Ovary (tissue), 10 donors: Measurements from ENCODE around the gene ITGAL. TPM values are rescaled to one million over a fixed set of nuclear protein-coding genes. Genes with fewer than 3 reads are reported as not detected.

Source experiments
- DNase-seq, 5 donors: peaks; one replicate each; pipeline ENCODE4 v3.0.0-alpha.2; 2019 to 2020
- H3K27ac ChIP-seq, 2 donors: fragments of 200-600 bp; one replicate each; pipeline versions ENCODE4 v1.5.1 to v1.8.0; 2019 to 2022
- H3K27me3 ChIP-seq: fragments of 200-600 bp; one replicate; pipeline ENCODE4 v1.8.0; 2022
- H3K36me3 ChIP-seq: fragments of 200-600 bp; sonication (generic); one replicate; pipeline ENCODE4 v1.5.1; 2019
- H3K4me1 ChIP-seq: one replicate; pipeline ENCODE4 v1.8.1; 2013; ENCODE audit warnings: mild to moderate bottlenecking, moderate library complexity; ENCODE audit not compliant: insufficient read depth
- H3K4me3 ChIP-seq: fragments of 200-600 bp; sonication (generic); one replicate; pipeline ENCODE4 v1.5.1; 2017
- H3K9me3 ChIP-seq, 2 donors: fragments of 200-600 bp in 1 of 2; sonication (generic) in 1 of 2; one replicate each; pipeline versions ENCODE4 v1.5.1 to v1.8.1; 2013 to 2019; ENCODE audit warnings: mild to moderate bottlenecking in 1 of 2, moderate library complexity in 1 of 2
- EP300 ChIP-seq: sonication (generic); formaldehyde crosslinking; IDR thresholded peaks from one replicate; pipeline ENCODE4 v1.6.1; 2017; ENCODE audit warnings: antibody characterized with exemption
- POLR2A ChIP-seq: fragments of 450-650 bp; IDR thresholded peaks from one replicate; pipeline ENCODE4 v1.6.1; 2017; ENCODE audit warnings: antibody characterized with exemption, mild to moderate bottlenecking, moderate library complexity
- WGBS, 3 donors: extraction: QIAGEN DNeasy Blood & Tissue Kit in 1 of 3; methylation state at CpG; one replicate each; pipeline versions ENCODE4 v1.1.5 to v1.1.7; 2013 to 2017; 5-methylcytosine and 5-hydroxymethylcytosine counted together
- intact Hi-C, 4 donors: fragments of 100-400 bp; cut with DNase I; formaldehyde crosslinking; loops; one replicate each; pipeline versions ENCODE4 v1.11.0 to v1.15.1; 2022 to 2023
- long read RNA-seq, 3 donors: library from polyadenylated mRNA in 2 of 3; unstranded in 2 of 3; transcript quantifications; one replicate each; pipeline ENCODE4 v2.0.0 and lab custom pipeline, GENCODE V29; 2021 to 2026
- polyA plus RNA-seq, 2 donors: library from polyadenylated mRNA; stranded (reverse); fragments of 200-250 nt in 1 of 2; fragments of 350-450 nt in 1 of 2; fragmentation: Illumina TruSeq in 1 of 2; extraction: RNeasy Lipid Tissue Mini Kit (QIAGEN cat#74804) in 1 of 2; gene quantifications; one replicate each; pipeline ENCODE4 v1.2.3, GENCODE V29; 2013 to 2014
- total RNA-seq, 7 donors: library from RNA; depleted of rRNA in 2 of 7; stranded (reverse); fragments of >200 nt in 2 of 7; fragmentation: NEBNext Ultra II Directional in 3 of 7; extraction: Animal tissue kit (Norgen Biotek cat#: 25700) in 3 of 7; gene quantifications; one replicate each; pipeline versions ENCODE4 v1.1.0 to v1.2.4, GENCODE V29; 2016 to 2023
- TF ChIP-seq, protein P1 (sequence below), 3 donors: fragments of 450-650 bp in 2 of 3; fragments of 200-600 bp in 1 of 3; IDR thresholded peaks; one replicate each; pipeline versions ENCODE4 v1.5.1 to v1.8.0; 2016 to 2022; ENCODE audit warnings: antibody characterized with exemption in 3 of 3, mild to moderate bottlenecking in 1 of 3
- donor health status: DM: no; HTN: no; CAD: no; lungs with moderate emphysema.
- donor health status: DM: no; HTN: no; CAD: no.
- donor health status: Bipolar disorder and iron deficiency.
- donor health status: DM: yes; HTN: yes; CAD: no.
- donor health status: DM: no; HTN: no; CAD: no.
- donor health status: DM: yes; HTN: yes; CAD: no.

The ITGAL gene
- total RNA-seq (1 to 10 TPM in 6 of 7 donors, under 1 TPM in 1; 0.95 to 2.9 (median 2.0) TPM), polyA plus RNA-seq (10 to 100 TPM in 1 of 2 donors, under 1 TPM in 1; 0.90 to 13.1 TPM)
- long read RNA-seq, donor 1, partial matches to known transcripts = 0 of 1 reads
- long read RNA-seq, donor 1, other reads (novel, unspliced or antisense) = 1 of 1 reads
- long read RNA-seq, donor 2 = 0 reads
- long read RNA-seq, donor 3, partial matches to known transcripts = 3 of 5 reads
- long read RNA-seq, donor 3, other reads (novel, unspliced or antisense) = 2 of 5 reads

GRCh38 chr16:30472328-30472942 lies at the start of gene ITGAL:
Gene ITGAL, plus strand, starts transcription at chr16:30472742. Its CDS starts 96 bp downstream, at chr16:30472838.
- Histone ChIP-seq H3K36me3 (no peaks in the 10 kb centered on the region), H3K27ac (no peak within 1 kb of the TSS), H3K4me1 (no peaks in the 10 kb centered on the region), H3K9me3 (no peaks in the 10 kb centered on the region), H3K4me3 (no peak within 1 kb of the TSS), H3K27me3 (no peaks in the 10 kb centered on the region)
- peak in 1 of 5 donors; percentile 19 for DNase-seq
- TF ChIP-seq POLR2A (no peak), EP300 (no peak)
- TF ChIP-seq, protein P1, sequence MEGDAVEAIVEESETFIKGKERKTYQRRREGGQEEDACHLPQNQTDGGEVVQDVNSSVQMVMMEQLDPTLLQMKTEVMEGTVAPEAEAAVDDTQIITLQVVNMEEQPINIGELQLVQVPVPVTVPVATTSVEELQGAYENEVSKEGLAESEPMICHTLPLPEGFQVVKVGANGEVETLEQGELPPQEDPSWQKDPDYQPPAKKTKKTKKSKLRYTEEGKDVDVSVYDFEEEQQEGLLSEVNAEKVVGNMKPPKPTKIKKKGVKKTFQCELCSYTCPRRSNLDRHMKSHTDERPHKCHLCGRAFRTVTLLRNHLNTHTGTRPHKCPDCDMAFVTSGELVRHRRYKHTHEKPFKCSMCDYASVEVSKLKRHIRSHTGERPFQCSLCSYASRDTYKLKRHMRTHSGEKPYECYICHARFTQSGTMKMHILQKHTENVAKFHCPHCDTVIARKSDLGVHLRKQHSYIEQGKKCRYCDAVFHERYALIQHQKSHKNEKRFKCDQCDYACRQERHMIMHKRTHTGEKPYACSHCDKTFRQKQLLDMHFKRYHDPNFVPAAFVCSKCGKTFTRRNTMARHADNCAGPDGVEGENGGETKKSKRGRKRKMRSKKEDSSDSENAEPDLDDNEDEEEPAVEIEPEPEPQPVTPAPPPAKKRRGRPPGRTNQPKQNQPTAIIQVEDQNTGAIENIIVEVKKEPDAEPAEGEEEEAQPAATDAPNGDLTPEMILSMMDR (IDR thresholded peaks at IDR 0.05) = no peak
- intact Hi-C loops = no loop called here
- 62 to 67% (median 62%) methylated on average over 8 of the region's 8 CpGs for WGBS, 3 donors

- TF ChIP-seq EP300 (no peak), POLR2A (no peak)
- TF ChIP-seq, protein P1 (IDR thresholded peaks at IDR 0.05) = no peak
- H3K27me3 ChIP-seq = no peaks in the 10 kb centered on the region
- H3K36me3 ChIP-seq = no peaks in the 10 kb centered on the region
- DNase-seq = no peak
- 83 to 87% (median 84%) methylated on average over 4 of the region's 4 CpGs for WGBS, 3 donors
- peaks cover 7% of the 10 kb centered on the region for H3K4me1 ChIP-seq
- intact Hi-C loops = loop anchor here in 2 of 4 donors (10.0 kb wide), 2 partner anchors 127 to 197 kb away; partner anchors contain the start of gene ZNF764 (in 1 of the 2)
- no peaks in the 10 kb centered on the region for H3K9me3 ChIP-seq
- no peak overlapping the region for H3K27ac ChIP-seq
- no peak overlapping the region for H3K4me3 ChIP-seq
Measured at GRCh38 chr16:30428055-30428454, 44.5 kb upstream of the ITGAL start.

DNA sequence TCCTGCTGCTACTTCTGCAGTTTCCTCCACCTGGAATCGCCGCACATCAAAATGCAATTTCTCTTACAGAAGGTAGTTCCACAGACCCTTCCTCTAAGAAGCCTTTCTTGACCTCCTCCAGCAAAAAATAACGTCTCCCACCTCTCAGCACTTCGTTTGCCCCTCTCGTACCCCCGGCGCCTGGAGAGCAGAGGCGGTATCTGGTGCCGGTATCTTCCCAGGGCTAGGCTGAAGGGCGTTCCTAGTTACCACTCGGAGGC lies 43.2 kb upstream of the ITGAL start:
- 1 to 2% (median 1%) methylated on average over 11 of the region's 11 CpGs for WGBS, 3 donors
- no peak for DNase-seq
- H3K27ac ChIP-seq = peak overlapping the region in 1 of 2 donors; percentile 71
- intact Hi-C loops = loop anchor here in 2 of 4 donors (10.0 kb wide), 2 partner anchors 125 to 195 kb away; partner anchors contain the start of gene ZNF764 (in 1 of the 2)
- H3K4me1 ChIP-seq = peaks cover 7% of the 10 kb centered on the region
- H3K9me3 ChIP-seq = no peaks in the 10 kb centered on the region
- no peaks in the 10 kb centered on the region for H3K36me3 ChIP-seq
- peak overlapping the region; percentile 57 for H3K4me3 ChIP-seq
- no peak for TF ChIP-seq POLR2A
- no peak for TF ChIP-seq EP300
- TF ChIP-seq, protein P1 (IDR thresholded peaks at IDR 0.05) = no peak
- H3K27me3 ChIP-seq = no peaks in the 10 kb centered on the region

GRCh38 chr16:30429678-30430427 lies 42.7 kb upstream of the ITGAL start, which contains the start of gene DCTPP1:
Gene DCTPP1, minus strand, starts transcription at chr16:30430030. Its CDS starts 50 bp downstream, at chr16:30429980.
- WGBS, 3 donors = 0 to 1% (median 0%) methylated on average over 37 to 49 of the region's 49 CpGs

More at GRCh38 chr16:30429678-30430427, 42.7 kb upstream of the ITGAL start, which contains the start of gene DCTPP1:
- Histone ChIP-seq H3K27ac (peak within 1 kb of the TSS in 1 of 2 donors; percentile 71), H3K4me3 (peak within 1 kb of the TSS; percentile 57), H3K27me3 (no peaks in the 10 kb centered on the region), H3K36me3 (no peaks in the 10 kb centered on the region), H3K9me3 (no peaks in the 10 kb centered on the region), H3K4me1 (peaks cover 7% of the 10 kb centered on the region)
- intact Hi-C loops = loop anchor here in 3 of 4 donors (10.0 kb wide), 3 partner anchors 95 to 195 kb away; partner anchors contain the start of genes ZNF764 (in 1 of the 3) and ZNF768 (in 1 of the 3)
- DNase-seq = peak; percentile 92 to 97 (median 94)
- TF ChIP-seq POLR2A = peak; percentile 22
- TF ChIP-seq EP300 = no peak
- TF ChIP-seq, protein P1 (IDR thresholded peaks at IDR 0.05) = peak; percentile 61 to 91 (median 83)
